PC-3 (cell line): ENCODE measurements around the gene VCP. TPM values are rescaled to one million over a fixed set of nuclear protein-coding genes. Genes with fewer than 3 reads are reported as not detected.

ENCODE experiments used
- ATAC-seq: fragments of 200-7000 bp; cut with Tn5 transposase; 2 replicates; pipeline ENCODE4 v1.9.1; 2020; ENCODE audit warnings: mild to moderate bottlenecking, moderate library complexity
- BruUV-seq: library from RNA; stranded (reverse); fragments of 400-500 nt; replicated peaks from 2 replicates; lab custom pipeline; 2021; lab: Mats Ljungman, UMichigan
- CTCF ChIA-PET: fragments of 300-600 bp; sonication (Branson Sonifier 250); formaldehyde crosslinking; loops from one replicate; lab custom pipeline; 2022; ENCODE audit warnings: antibody characterized with exemption; lab: Charles Lee
- POLR2A ChIA-PET: fragments of 300-600 bp; sonication (Branson Sonifier 250); formaldehyde crosslinking; loops from one replicate; lab custom pipeline; 2022; ENCODE audit warnings: antibody characterized with exemption; ENCODE audit not compliant: unreplicated experiment; lab: Charles Lee
- DNase-seq: peaks from one replicate; pipeline ENCODE4 v3.0.0-alpha.2; 2015
- H2AFZ ChIP-seq: fragments of 300-600 bp; sonication (generic); 2 replicates; pipeline ENCODE4 v1.6.0; 2016; ENCODE audit warnings: antibody characterized with exemption, low read length
- H3F3A ChIP-seq: fragments of 300-600 bp; sonication (generic); one replicate; pipeline ENCODE4 v1.6.0; 2017; ENCODE audit warnings: antibody characterized with exemption, low read length, control low read depth, mild to moderate bottlenecking; ENCODE audit not compliant: unreplicated experiment
- H3K27ac ChIP-seq: fragments of 300-600 bp; sonication (generic); 2 replicates; pipeline ENCODE4 v1.5.1; 2016; ENCODE audit warnings: mild to moderate bottlenecking, low read length
- H3K27me3 ChIP-seq: fragments of 300-600 bp; sonication (generic); 2 replicates; pipeline ENCODE4 v1.6.1; 2016; ENCODE audit warnings: low read length, mixed read lengths
- H3K36me3 ChIP-seq: fragments of 300-600 bp; sonication (generic); 2 replicates; pipeline ENCODE4 v1.6.1; 2016; ENCODE audit warnings: low read depth, mixed run types, low read length, mixed read lengths
- H3K4me1 ChIP-seq: fragments of 300-600 bp; sonication (generic); 2 replicates; pipeline ENCODE4 v1.5.1; 2016; ENCODE audit warnings: low read length; ENCODE audit not compliant: insufficient read depth
- H3K4me2 ChIP-seq: fragments of 300-600 bp; sonication (generic); 2 replicates; pipeline ENCODE4 v1.6.0; 2016; ENCODE audit warnings: low read length
- H3K4me3 ChIP-seq: fragments of 300-600 bp; sonication (generic); 2 replicates; pipeline ENCODE4 v1.5.1; 2016; ENCODE audit warnings: mild to moderate bottlenecking, low read length, mixed read lengths
- H3K79me2 ChIP-seq: fragments of 300-600 bp; sonication (generic); 2 replicates; pipeline ENCODE4 v1.6.1; 2017; ENCODE audit warnings: low read length, mixed read lengths
- H3K9ac ChIP-seq: fragments of 300-600 bp; sonication (generic); 2 replicates; pipeline ENCODE4 v1.6.0; 2016; ENCODE audit warnings: mild to moderate bottlenecking, low read length
- H3K9me2 ChIP-seq: fragments of 300-600 bp; sonication (generic); replicated peaks from 2 replicates; pipeline ENCODE4 v1.6.1; 2016; ENCODE audit warnings: mixed run types, low read length, mixed read lengths
- H3K9me3 ChIP-seq: fragments of 300-600 bp; sonication (generic); 2 replicates; pipeline ENCODE4 v1.6.1; 2016; ENCODE audit warnings: low read length, mixed read lengths
- H4K20me1 ChIP-seq: fragments of 300-600 bp; sonication (generic); 2 replicates; pipeline ENCODE4 v1.6.1; 2016; ENCODE audit warnings: low read length, mixed read lengths
- CTCF ChIP-seq: fragments of 300-600 bp; sonication (generic); conservative IDR thresholded peaks from 2 replicates; pipeline ENCODE4 v1.5.1; 2017; ENCODE audit warnings: antibody characterized with exemption, low read depth, mild to moderate bottlenecking, low read length
- EZH2 ChIP-seq: fragments of 300-600 bp; sonication (generic); IDR thresholded peaks from one replicate; pipeline ENCODE4 v1.6.1; 2017; ENCODE audit warnings: antibody characterized with exemption, mild to moderate bottlenecking, low read length; ENCODE audit not compliant: unreplicated experiment
- EZH2phosphoT487 ChIP-seq: fragments of 300-600 bp; sonication (generic); IDR thresholded peaks from 2 replicates; pipeline ENCODE4 v1.6.1; 2018; ENCODE audit warnings: mild to moderate bottlenecking, antibody characterized with exemption, low read length, borderline replicate concordance
- intact Hi-C: fragments of 100-400 bp; cut with micrococcal nuclease; formaldehyde crosslinking; loops from 2 replicates; pipeline ENCODE4 v1.9.0; 2023
- total RNA-seq: library from RNA; depleted of rRNA; stranded (reverse); fragments of >200 nt; gene quantifications from 2 replicates; pipeline ENCODE4 v1.2.3, GENCODE V29; 2014

VCP gene
- total RNA-seq, 1 experiment from 2014 or later: 343 TPM

GRCh38 chr9:35056571-35057270 is 15.7 kb downstream of the VCP start:
- Histone ChIP-seq H3K79me2 (no peaks in the 10 kb centered on the region), H2AFZ (no peak overlapping the region), H3K4me3 (no peak overlapping the region), H3K36me3 (peaks cover 62% of the 10 kb centered on the region), H3F3A (no peaks in the 10 kb centered on the region), H3K27ac (no peak overlapping the region), H3K4me2 (no peak overlapping the region), H4K20me1 (peaks cover 7% of the 10 kb centered on the region; the same call in 1 of the 2 replicates), H3K4me1 (no peaks in the 10 kb centered on the region), H3K9me2 (no peaks in the 10 kb centered on the region), H3K9me3 (no peaks in the 10 kb centered on the region), H3K9ac (no peak overlapping the region), H3K27me3 (no peaks in the 10 kb centered on the region)
- no peak for DNase-seq
- ChIA-PET CTCF (no interaction called here), POLR2A (no interaction called here)
- ATAC-seq: no peak
- TF ChIP-seq EZH2 (no peak), EZH2phosphoT487 (no peak), CTCF (no peak)
- BruUV-seq: TSS peak; percentile 20
- intact Hi-C loops: no loop called here

DNA sequence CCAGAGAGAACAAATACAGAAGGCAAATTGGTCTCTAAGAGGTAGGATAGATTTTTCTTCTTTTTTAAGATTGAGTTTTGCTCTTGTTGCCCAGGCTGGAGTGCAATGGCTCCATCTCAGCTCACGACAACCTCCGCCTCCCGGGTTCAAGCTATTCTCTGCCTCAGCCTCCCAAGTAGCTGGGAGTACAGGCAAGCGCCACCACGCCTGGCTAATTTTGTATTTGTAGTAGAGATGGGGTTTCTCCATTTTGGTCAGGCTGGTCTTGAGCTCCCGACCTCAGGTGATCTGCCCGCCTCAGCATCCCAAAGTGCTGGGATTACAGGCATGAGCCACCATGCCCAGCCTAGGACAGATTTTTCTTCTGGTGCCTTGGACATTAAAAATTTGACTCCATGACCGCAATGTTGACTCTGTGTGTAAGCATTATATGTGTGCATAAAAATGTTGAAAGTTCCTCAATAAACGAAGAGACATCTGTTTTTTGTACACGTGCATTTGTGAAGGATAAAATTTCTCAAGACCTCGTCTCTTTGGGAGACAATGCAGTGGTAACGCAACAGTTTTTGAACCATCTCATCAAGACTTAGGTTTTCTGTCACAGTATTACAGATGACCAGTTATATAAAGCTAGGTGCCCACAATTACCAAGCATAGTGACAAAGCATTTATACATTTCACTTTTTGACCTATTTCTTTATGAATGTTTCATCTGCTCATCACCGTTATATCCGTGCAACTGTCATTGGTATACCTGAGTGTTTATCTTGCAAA is 17.4 kb downstream of the VCP start:
- Histone ChIP-seq H3K36me3 (peaks cover 50% of the 10 kb centered on the region), H3K9ac (no peak overlapping the region), H3K9me2 (no peaks in the 10 kb centered on the region), H3K4me2 (no peak overlapping the region), H3K4me1 (no peaks in the 10 kb centered on the region), H4K20me1 (peaks cover 3% of the 10 kb centered on the region; the same call in 1 of the 2 replicates), H3F3A (no peaks in the 10 kb centered on the region), H2AFZ (no peak overlapping the region), H3K27ac (no peak overlapping the region), H3K4me3 (no peak overlapping the region), H3K79me2 (no peaks in the 10 kb centered on the region), H3K9me3 (no peaks in the 10 kb centered on the region), H3K27me3 (no peaks in the 10 kb centered on the region)
- ChIA-PET CTCF (no interaction called here), POLR2A (no interaction called here)
- TF ChIP-seq CTCF (no peak), EZH2phosphoT487 (no peak), EZH2 (no peak)
- ATAC-seq (no peak), DNase-seq (no peak)
- intact Hi-C loops: no loop called here
- BruUV-seq: no TSS peak
